ENCODE data around the gene SH2B2.

Gene SH2B2

DNA sequence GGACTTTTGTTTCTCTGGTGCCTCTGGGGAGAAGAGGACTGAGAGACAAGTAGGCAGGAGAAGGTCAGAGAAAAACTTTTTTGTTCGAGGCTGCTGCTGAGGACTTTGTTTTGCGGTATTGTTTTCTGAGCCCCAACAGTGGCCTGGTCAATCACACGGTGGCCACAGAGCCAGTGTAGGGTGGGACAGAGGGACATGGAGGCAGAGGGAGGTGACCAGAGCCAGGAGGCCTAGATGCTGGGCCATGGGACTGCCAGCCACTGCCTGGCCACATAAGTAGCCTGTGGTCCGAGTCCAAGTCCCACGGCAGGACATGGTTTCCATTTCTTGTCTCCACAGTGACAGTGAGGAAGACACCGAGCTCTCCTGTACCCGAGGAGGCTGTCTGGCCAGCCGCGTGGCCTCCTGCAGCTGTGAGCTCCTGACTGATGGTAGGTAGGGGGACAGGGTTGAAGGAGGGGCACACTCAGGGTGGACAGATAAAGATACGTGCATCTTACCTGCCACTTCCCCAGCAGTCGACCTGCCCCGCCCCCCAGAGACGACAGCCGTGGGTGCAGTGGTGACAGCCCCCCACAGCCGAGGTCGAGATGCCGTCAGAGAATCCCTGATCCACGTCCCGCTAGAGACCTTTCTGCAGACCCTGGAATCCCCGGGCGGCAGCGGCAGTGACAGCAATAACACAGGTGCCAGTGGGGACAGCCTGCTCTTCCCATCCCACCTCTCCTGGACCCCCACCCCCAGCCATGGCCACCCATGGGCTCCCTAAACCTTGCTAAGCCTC is 27.5 kb downstream of the SH2B2 start:
- H3K9ac ChIP-seq (ENCODE audit: low read depth, low read length) = no peak overlapping the region; the same call in 1 of the 2 replicates
- H3K4me3 ChIP-seq (ENCODE audit: low read length) = no peak overlapping the region
- H3K27ac ChIP-seq (ENCODE audit: low read depth, low read length) = no peak overlapping the region
- WGBS = 94% methylated on average over 22 of the region's 22 CpGs
- H3K9me3 ChIP-seq (ENCODE audit: insufficient read depth, low read depth, low read length) = no peaks in the 10 kb centered on the region
- peaks cover 3% of the 10 kb centered on the region; the same call in 1 of the 2 replicates for H3K4me1 ChIP-seq (ENCODE audit: insufficient read depth, low read length)
- peaks cover 14% of the 10 kb centered on the region for H3K36me3 ChIP-seq (ENCODE audit: insufficient read depth, low read length)
- H3K27me3 ChIP-seq (ENCODE audit: insufficient read depth, low read length) = no peaks in the 10 kb centered on the region

- Histone ChIP-seq H3K9ac (ENCODE audit: low read depth, low read length) (no peak overlapping the region), H3K27ac (ENCODE audit: low read depth, low read length) (no peak overlapping the region), H3K36me3 (ENCODE audit: insufficient read depth, low read length) (peaks cover 11% of the 10 kb centered on the region)
Observed at GRCh38 chr7:102317231-102318059, 30.8 kb downstream of the SH2B2 start.

GRCh38 chr7:102318482-102318971 is 31.9 kb downstream of the SH2B2 start:
- no peak overlapping the region for H3K4me3 ChIP-seq (ENCODE audit: low read length)
- no peaks in the 10 kb centered on the region for H3K9me3 ChIP-seq (ENCODE audit: insufficient read depth, low read depth, low read length)
- WGBS = 93% methylated on average over 7 of the region's 7 CpGs
- H3K9ac ChIP-seq (ENCODE audit: low read depth, low read length) = no peak overlapping the region
- peaks cover 5% of the 10 kb centered on the region; the same call in 1 of the 2 replicates for H3K27me3 ChIP-seq (ENCODE audit: insufficient read depth, low read length)
- peaks cover 3% of the 10 kb centered on the region; the same call in 1 of the 2 replicates for H3K4me1 ChIP-seq (ENCODE audit: insufficient read depth, low read length)
- no peak overlapping the region for H3K27ac ChIP-seq (ENCODE audit: low read depth, low read length)
- H3K36me3 ChIP-seq (ENCODE audit: insufficient read depth, low read length) = peaks cover 11% of the 10 kb centered on the region

More at GRCh38 chr7:102317231-102318059, 30.8 kb downstream of the SH2B2 start:
- H3K27me3 ChIP-seq (ENCODE audit: insufficient read depth, low read length) = peaks cover 5% of the 10 kb centered on the region; the same call in 1 of the 2 replicates
- no peak overlapping the region for H3K4me3 ChIP-seq (ENCODE audit: low read length)
- H3K4me1 ChIP-seq (ENCODE audit: insufficient read depth, low read length) = peaks cover 3% of the 10 kb centered on the region; the same call in 1 of the 2 replicates
- H3K9me3 ChIP-seq (ENCODE audit: insufficient read depth, low read depth, low read length) = no peaks in the 10 kb centered on the region
- 69% methylated on average over 23 of the region's 24 CpGs for WGBS

DNA sequence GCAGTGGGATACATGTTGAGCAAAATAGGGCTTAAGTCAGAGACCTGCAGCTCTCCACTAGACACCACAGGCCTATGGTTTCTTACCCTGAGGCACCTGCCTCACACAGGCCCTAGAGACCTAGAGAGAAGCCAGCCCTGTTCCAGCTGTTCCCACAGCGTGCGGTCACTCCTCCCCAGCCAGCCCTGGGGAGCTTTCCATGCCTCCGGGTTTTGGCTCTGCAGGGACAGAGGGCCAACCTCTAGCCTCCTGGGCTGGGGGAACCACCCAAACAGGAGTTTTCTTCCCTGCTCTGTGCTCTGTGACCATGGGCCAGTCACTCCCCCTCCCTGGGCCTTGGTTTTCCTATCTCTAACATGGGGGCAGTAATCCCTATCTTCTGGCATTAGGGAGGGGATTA is 33.0 kb downstream of the SH2B2 start:
- no peak overlapping the region for H3K9ac ChIP-seq (ENCODE audit: low read depth, low read length)
- no peak overlapping the region for H3K4me3 ChIP-seq (ENCODE audit: low read length)
- 89% methylated on average over 3 of the region's 3 CpGs for WGBS
- H3K36me3 ChIP-seq (ENCODE audit: insufficient read depth, low read length) = peaks cover 3% of the 10 kb centered on the region; the same call in 1 of the 2 replicates
- H3K9me3 ChIP-seq (ENCODE audit: insufficient read depth, low read depth, low read length) = no peaks in the 10 kb centered on the region
- H3K27ac ChIP-seq (ENCODE audit: low read depth, low read length) = no peak overlapping the region
- peaks cover 5% of the 10 kb centered on the region; the same call in 1 of the 2 replicates for H3K27me3 ChIP-seq (ENCODE audit: insufficient read depth, low read length)
- peaks cover 3% of the 10 kb centered on the region; the same call in 1 of the 2 replicates for H3K4me1 ChIP-seq (ENCODE audit: insufficient read depth, low read length)

DNA sequence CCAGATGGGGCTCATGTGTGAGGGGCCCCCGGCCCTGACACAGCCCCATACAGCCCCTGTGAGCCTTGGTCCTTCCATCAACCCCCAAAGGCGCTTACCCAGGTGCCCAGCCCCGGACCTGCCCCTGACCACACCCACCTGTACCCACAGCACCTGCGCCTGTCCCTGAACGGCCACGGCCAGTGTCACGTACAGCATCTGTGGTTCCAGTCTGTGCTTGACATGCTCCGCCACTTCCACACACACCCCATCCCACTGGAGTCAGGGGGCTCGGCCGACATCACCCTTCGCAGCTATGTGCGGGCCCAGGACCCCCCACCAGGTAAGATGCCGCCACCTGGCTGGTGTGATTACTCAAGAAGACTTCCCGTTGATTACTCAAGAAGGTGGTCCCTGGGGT is 33.5 kb downstream of the SH2B2 start:
- H3K36me3 ChIP-seq (ENCODE audit: insufficient read depth, low read length) = peaks cover 3% of the 10 kb centered on the region; the same call in 1 of the 2 replicates
- H3K9ac ChIP-seq (ENCODE audit: low read depth, low read length) = no peak overlapping the region
- no peak overlapping the region for H3K4me3 ChIP-seq (ENCODE audit: low read length)
- no peaks in the 10 kb centered on the region for H3K9me3 ChIP-seq (ENCODE audit: insufficient read depth, low read depth, low read length)
- WGBS = 92% methylated on average over 14 of the region's 14 CpGs
- peaks cover 3% of the 10 kb centered on the region; the same call in 1 of the 2 replicates for H3K4me1 ChIP-seq (ENCODE audit: insufficient read depth, low read length)
- peaks cover 5% of the 10 kb centered on the region; the same call in 1 of the 2 replicates for H3K27me3 ChIP-seq (ENCODE audit: insufficient read depth, low read length)
- no peak overlapping the region for H3K27ac ChIP-seq (ENCODE audit: low read depth, low read length)

- Histone ChIP-seq H3K9ac (ENCODE audit: low read depth, low read length) (no peak overlapping the region; the same call in 1 of the 2 replicates), H3K27me3 (ENCODE audit: insufficient read depth, low read length) (peaks cover 5% of the 10 kb centered on the region; the same call in 1 of the 2 replicates), H3K27ac (ENCODE audit: low read depth, low read length) (no peak overlapping the region), H3K4me1 (ENCODE audit: insufficient read depth, low read length) (peaks cover 3% of the 10 kb centered on the region; the same call in 1 of the 2 replicates), H3K9me3 (ENCODE audit: insufficient read depth, low read depth, low read length) (no peaks in the 10 kb centered on the region), H3K36me3 (ENCODE audit: insufficient read depth, low read length) (peaks cover 3% of the 10 kb centered on the region; the same call in 1 of the 2 replicates), H3K4me3 (ENCODE audit: low read length) (peak overlapping the region; percentile 9; the same call in 1 of the 2 replicates)
- 70% methylated on average over 37 of the region's 37 CpGs for WGBS
Observed at GRCh38 chr7:102320601-102321350, 34.1 kb downstream of the SH2B2 start.

GRCh38 chr7:102321351-102322201 is 34.9 kb downstream of the SH2B2 start:
- Histone ChIP-seq H3K4me1 (ENCODE audit: insufficient read depth, low read length) (peaks cover 3% of the 10 kb centered on the region; the same call in 1 of the 2 replicates), H3K4me3 (ENCODE audit: low read length) (peak overlapping the region; percentile 21; the same call in 1 of the 2 replicates), H3K27ac (ENCODE audit: low read depth, low read length) (no peak overlapping the region), H3K36me3 (ENCODE audit: insufficient read depth, low read length) (peaks cover 3% of the 10 kb centered on the region; the same call in 1 of the 2 replicates), H3K9me3 (ENCODE audit: insufficient read depth, low read depth, low read length) (no peaks in the 10 kb centered on the region), H3K9ac (ENCODE audit: low read depth, low read length) (no peak overlapping the region; the same call in 1 of the 2 replicates), H3K27me3 (ENCODE audit: insufficient read depth, low read length) (peaks cover 5% of the 10 kb centered on the region; the same call in 1 of the 2 replicates)
- 28% methylated on average over 73 of the region's 73 CpGs for WGBS

- Histone ChIP-seq H3K27me3 (ENCODE audit: insufficient read depth, low read length) (peaks cover 5% of the 10 kb centered on the region; the same call in 1 of the 2 replicates), H3K36me3 (ENCODE audit: insufficient read depth, low read length) (peaks cover 3% of the 10 kb centered on the region; the same call in 1 of the 2 replicates), H3K9ac (ENCODE audit: low read depth, low read length) (no peak overlapping the region), H3K4me3 (ENCODE audit: low read length) (no peak overlapping the region), H3K27ac (ENCODE audit: low read depth, low read length) (no peak overlapping the region), H3K9me3 (ENCODE audit: insufficient read depth, low read depth, low read length) (no peaks in the 10 kb centered on the region), H3K4me1 (ENCODE audit: insufficient read depth, low read length) (peaks cover under 1% of the 10 kb centered on the region; the same call in 1 of the 2 replicates)
- WGBS = 83% methylated on average over 8 of the region's 8 CpGs
Observed at GRCh38 chr7:102322202-102322715, 35.6 kb downstream of the SH2B2 start.

- 96% methylated on average over 5 of the region's 5 CpGs for WGBS
- Histone ChIP-seq H3K27me3 (ENCODE audit: insufficient read depth, low read length) (peaks cover 5% of the 10 kb centered on the region; the same call in 1 of the 2 replicates), H3K9me3 (ENCODE audit: insufficient read depth, low read depth, low read length) (no peaks in the 10 kb centered on the region), H3K27ac (ENCODE audit: low read depth, low read length) (no peak overlapping the region), H3K36me3 (ENCODE audit: insufficient read depth, low read length) (peaks cover 3% of the 10 kb centered on the region; the same call in 1 of the 2 replicates), H3K4me3 (ENCODE audit: low read length) (no peak overlapping the region), H3K4me1 (ENCODE audit: insufficient read depth, low read length) (0 out of 2 replicates have a peak, but pooled peaks cover 3% of the 10 kb centered on the region), H3K9ac (ENCODE audit: low read depth, low read length) (no peak overlapping the region)
Observed at GRCh38 chr7:102323914-102324195, 37.2 kb downstream of the SH2B2 start.
